H9 (cell line): ENCODE data around the gene BROX. TPM values are rescaled to one million over a fixed set of nuclear protein-coding genes. Genes with fewer than 3 reads are reported as not detected.

Experiments used
- DNase-seq: peaks from one replicate; pipeline ENCODE4 v3.0.0-alpha.2; 2017
- H2AFZ ChIP-seq: one replicate; pipeline ENCODE4 v1.6.1; 2013; ENCODE audit warnings: mild to moderate bottlenecking, low read length, control low read depth, moderate library complexity
- H2AK5ac ChIP-seq: 2 replicates; pipeline ENCODE4 v1.6.1; 2013; ENCODE audit warnings: low read length, control low read depth, mixed read lengths; ENCODE audit not compliant: insufficient read length
- H2BK120ac ChIP-seq: one replicate; pipeline ENCODE4 v1.6.1; 2013; ENCODE audit warnings: low read depth, mild to moderate bottlenecking, low read length, control low read depth, inconsistent platforms; ENCODE audit not compliant: poor library complexity, severe bottlenecking
- H2BK12ac ChIP-seq: 2 replicates; pipeline ENCODE4 v1.6.1; 2013; ENCODE audit warnings: low read length, control low read depth, mixed read lengths, low read depth; ENCODE audit not compliant: insufficient read length
- H2BK15ac ChIP-seq: 2 replicates; pipeline ENCODE4 v1.6.1; 2013; ENCODE audit warnings: low read depth, low read length, control low read depth
- H2BK20ac ChIP-seq: one replicate; pipeline ENCODE4 v1.6.1; 2013; ENCODE audit warnings: low read depth, mild to moderate bottlenecking, low read length, control low read depth, inconsistent platforms; ENCODE audit not compliant: poor library complexity, severe bottlenecking
- H2BK5ac ChIP-seq: 2 replicates; pipeline ENCODE4 v1.6.1; 2013; ENCODE audit warnings: low read length, control low read depth, mixed read lengths; ENCODE audit not compliant: insufficient read length
- H3K14ac ChIP-seq: 2 replicates; pipeline ENCODE4 v1.6.1; 2013; ENCODE audit warnings: low read length, control low read depth; ENCODE audit not compliant: insufficient read depth
- H3K18ac ChIP-seq: 2 replicates; pipeline ENCODE4 v1.6.1; 2013; ENCODE audit warnings: low read depth, mild to moderate bottlenecking, mixed read lengths, low read length, control low read depth; ENCODE audit not compliant: insufficient read length
- H3K23ac ChIP-seq: 2 replicates; pipeline ENCODE4 v1.6.1; 2013; ENCODE audit warnings: low read length, control low read depth, mixed read lengths, low read depth; ENCODE audit not compliant: insufficient read length
- H3K23me2 ChIP-seq: 2 replicates; pipeline ENCODE4 v1.6.1; 2013; ENCODE audit warnings: low read depth, mild to moderate bottlenecking, mixed read lengths, low read length, control low read depth; ENCODE audit not compliant: insufficient read length, poor library complexity, severe bottlenecking
- H3K27ac ChIP-seq: 2 replicates; pipeline ENCODE4 v1.5.1; 2013; ENCODE audit warnings: low read length, control low read depth, mixed read lengths, low read depth; ENCODE audit not compliant: insufficient read length
- H3K27me3 ChIP-seq: 2 replicates; pipeline ENCODE4 v1.6.1; 2013; ENCODE audit warnings: low read length, control low read depth, inconsistent platforms; ENCODE audit not compliant: insufficient read depth
- H3K4ac ChIP-seq: 2 replicates; pipeline ENCODE4 v1.6.1; 2013; ENCODE audit warnings: low read depth, mild to moderate bottlenecking, control low read depth, inconsistent platforms, low read length, moderate library complexity
- H3K4me1 ChIP-seq: 2 replicates; pipeline ENCODE4 v1.6.1; 2013; ENCODE audit warnings: low read length, control low read depth, inconsistent platforms; ENCODE audit not compliant: insufficient read depth
- H3K4me2 ChIP-seq: 2 replicates; pipeline ENCODE4 v1.6.1; 2013; ENCODE audit warnings: low read length, control low read depth, mixed read lengths; ENCODE audit not compliant: insufficient read length, insufficient read depth
- H3K56ac ChIP-seq: 2 replicates; pipeline ENCODE4 v1.6.1; 2013; ENCODE audit warnings: low read depth, mild to moderate bottlenecking, mixed read lengths, low read length, control low read depth; ENCODE audit not compliant: insufficient read length
- H3K79me1 ChIP-seq: 2 replicates; pipeline ENCODE4 v1.6.1; 2013; ENCODE audit warnings: low read depth, mild to moderate bottlenecking, moderate library complexity, low read length, control low read depth, inconsistent platforms; ENCODE audit not compliant: insufficient read depth, poor library complexity, severe bottlenecking
- H3K79me2 ChIP-seq: 2 replicates; pipeline ENCODE4 v1.6.1; 2013; ENCODE audit warnings: low read length, control low read depth, inconsistent platforms; ENCODE audit not compliant: insufficient read depth
- H3K9ac ChIP-seq: 2 replicates; pipeline ENCODE4 v1.6.1; 2013; ENCODE audit warnings: low read length, control low read depth, mixed read lengths; ENCODE audit not compliant: insufficient read length; ENCODE audit errors: extremely low read depth
- H3K9me3 ChIP-seq: one replicate; pipeline ENCODE4 v1.6.1; 2013; ENCODE audit warnings: low read depth, low read length, inconsistent platforms; ENCODE audit not compliant: control insufficient read depth
- H3T11ph ChIP-seq: one replicate; pipeline ENCODE4 v1.6.1; 2013; ENCODE audit warnings: mild to moderate bottlenecking, low read length, control low read depth, inconsistent platforms
- H4K20me1 ChIP-seq: one replicate; pipeline ENCODE4 v1.6.1; 2013; ENCODE audit not compliant: control insufficient read depth, insufficient read length, insufficient read depth
- H4K5ac ChIP-seq: 2 replicates; pipeline ENCODE4 v1.6.1; 2013; ENCODE audit warnings: low read depth, mild to moderate bottlenecking, mixed read lengths, low read length, control low read depth; ENCODE audit not compliant: insufficient read length
- H4K8ac ChIP-seq: replicated peaks from 2 replicates; pipeline ENCODE4 v1.6.1; 2013; ENCODE audit warnings: low read length, control low read depth, mixed read lengths, low read depth; ENCODE audit not compliant: insufficient read length
- H4K91ac ChIP-seq: 2 replicates; pipeline ENCODE4 v1.6.1; 2013; ENCODE audit warnings: low read depth, mild to moderate bottlenecking, moderate library complexity, mixed read lengths, low read length, control low read depth; ENCODE audit not compliant: insufficient read length
- H3K27ac Mint-ChIP-seq, 3 experiments: 2 replicates in 2 of 3; 3 replicates in 1 of 3; pipeline ENCODE4 v1.8.0; 2020 to 2021; ENCODE audit warnings: mixed read lengths in 3 of 3, mild to moderate bottlenecking in 1 of 3, moderate library complexity in 1 of 3
- H3K27me3 Mint-ChIP-seq: 2 replicates; pipeline ENCODE4 v1.8.0; 2021; ENCODE audit warnings: low read depth, mild to moderate bottlenecking, moderate library complexity, mixed read lengths
- H3K36me3 Mint-ChIP-seq, 3 experiments: 2 replicates in 2 of 3; 3 replicates in 1 of 3; pipeline ENCODE4 v1.8.0; 2020 to 2021; ENCODE audit warnings: low read depth in 3 of 3, mixed read lengths in 3 of 3; ENCODE audit not compliant: insufficient read depth in 1 of 3
- H3K4me1 Mint-ChIP-seq, 2 experiments: 2 replicates each; pipeline ENCODE4 v1.8.0; 2020; ENCODE audit warnings: mixed read lengths in 2 of 2
- H3K4me3 Mint-ChIP-seq, 2 experiments: 2 replicates in 1 of 2; 3 replicates in 1 of 2; pipeline ENCODE4 v1.8.0; 2020 to 2021; ENCODE audit warnings: mild to moderate bottlenecking in 2 of 2, mixed read lengths in 2 of 2, moderate library complexity in 1 of 2
- H3K9me3 Mint-ChIP-seq, 2 experiments: 2 replicates in 1 of 2; 3 replicates in 1 of 2; pipeline ENCODE4 v1.8.0; 2020; ENCODE audit warnings: mild to moderate bottlenecking in 2 of 2, mixed read lengths in 2 of 2, moderate library complexity in 1 of 2
- WGBS: extraction: QIAGEN DNeasy Blood & Tissue Kit; methylation state at CpG from one replicate; pipeline ENCODE4 v1.1.7; 2013; ENCODE audit warnings: missing lambda C conversion rate, low lambda C conversion rate, mixed read lengths; ENCODE audit not compliant: insufficient read length; ENCODE audit errors: extremely low coverage; 5-methylcytosine and 5-hydroxymethylcytosine counted together
- total RNA-seq: library from RNA; stranded (reverse); gene quantifications from 2 replicates; pipeline ENCODE4 v1.2.1, GENCODE V29; 2021
- TF ChIP-seq, protein P1 (sequence below): fragments of 200-600 bp; sonication (generic); conservative IDR thresholded peaks from 3 replicates; pipeline ENCODE4 v1.8.0; 2021; ENCODE audit warnings: antibody characterized with exemption, mild to moderate bottlenecking

The BROX gene
- total RNA-seq, 1 experiment from 2014 or later, result 27.8 TPM

DNA sequence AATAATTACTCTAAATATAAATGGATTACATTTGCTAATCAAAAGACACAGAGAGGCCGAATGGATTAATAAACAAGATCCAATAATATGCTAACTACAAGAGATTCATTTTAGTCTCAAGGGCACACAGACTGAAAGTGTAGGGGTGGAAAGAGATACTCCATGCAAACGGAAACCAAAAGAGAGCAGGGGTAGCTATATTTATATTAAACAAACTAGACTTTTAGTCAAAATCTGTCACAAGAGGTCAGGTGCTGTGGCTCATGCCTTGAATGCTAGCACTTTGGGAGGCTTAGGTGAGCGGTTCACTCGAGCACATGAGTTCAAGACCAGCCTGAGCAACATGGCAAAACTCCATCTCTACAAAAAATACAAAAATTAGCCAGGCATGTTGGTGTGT lies 68.9 kb downstream of the BROX start:
- no CpG with 5 or more reads among the region's 4 CpGs for WGBS
- no peaks in the 10 kb centered on the region for H3K9me3 Mint-ChIP-seq
- TF ChIP-seq, protein P1, sequence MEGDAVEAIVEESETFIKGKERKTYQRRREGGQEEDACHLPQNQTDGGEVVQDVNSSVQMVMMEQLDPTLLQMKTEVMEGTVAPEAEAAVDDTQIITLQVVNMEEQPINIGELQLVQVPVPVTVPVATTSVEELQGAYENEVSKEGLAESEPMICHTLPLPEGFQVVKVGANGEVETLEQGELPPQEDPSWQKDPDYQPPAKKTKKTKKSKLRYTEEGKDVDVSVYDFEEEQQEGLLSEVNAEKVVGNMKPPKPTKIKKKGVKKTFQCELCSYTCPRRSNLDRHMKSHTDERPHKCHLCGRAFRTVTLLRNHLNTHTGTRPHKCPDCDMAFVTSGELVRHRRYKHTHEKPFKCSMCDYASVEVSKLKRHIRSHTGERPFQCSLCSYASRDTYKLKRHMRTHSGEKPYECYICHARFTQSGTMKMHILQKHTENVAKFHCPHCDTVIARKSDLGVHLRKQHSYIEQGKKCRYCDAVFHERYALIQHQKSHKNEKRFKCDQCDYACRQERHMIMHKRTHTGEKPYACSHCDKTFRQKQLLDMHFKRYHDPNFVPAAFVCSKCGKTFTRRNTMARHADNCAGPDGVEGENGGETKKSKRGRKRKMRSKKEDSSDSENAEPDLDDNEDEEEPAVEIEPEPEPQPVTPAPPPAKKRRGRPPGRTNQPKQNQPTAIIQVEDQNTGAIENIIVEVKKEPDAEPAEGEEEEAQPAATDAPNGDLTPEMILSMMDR, result no peak

More for the DNA sequence above, 68.9 kb downstream of the BROX start:
- Histone ChIP-seq H3K4ac (no peak overlapping the region), H3K4me1 (no peaks in the 10 kb centered on the region), H3K27me3 (no peaks in the 10 kb centered on the region), H4K5ac (no peak overlapping the region), H3K23ac (no peak overlapping the region), H3K18ac (no peak overlapping the region), H3K27ac (no peak overlapping the region), H4K8ac (no peak overlapping the region), H3K79me1 (no peaks in the 10 kb centered on the region), H2BK5ac (no peak overlapping the region), H4K91ac (no peak overlapping the region), H4K20me1 (no peaks in the 10 kb centered on the region), H3K4me2 (no peak overlapping the region), H3K9ac (no peak overlapping the region), H2BK12ac (no peak overlapping the region), H3K56ac (no peak overlapping the region), H3K79me2 (no peaks in the 10 kb centered on the region), H2AFZ (no peak overlapping the region), H2BK120ac (no peak overlapping the region), H2AK5ac (no peak overlapping the region), H3T11ph (no peak overlapping the region), H2BK20ac (no peak overlapping the region), H3K14ac (no peak overlapping the region), H3K9me3 (no peaks in the 10 kb centered on the region), H2BK15ac (no peak overlapping the region), H3K23me2 (no peaks in the 10 kb centered on the region)
- DNase-seq, result no peak
- Mint-ChIP-seq H3K4me3 (no peak overlapping the region), H3K27me3 (peaks cover 16% of the 10 kb centered on the region), H3K36me3 (no peaks in the 10 kb centered on the region), H3K4me1 (no peaks in the 10 kb centered on the region), H3K27ac (no peak overlapping the region)
